Colonic mucosa (tissue), 4 donors: ENCODE data around the gene SYNDIG1. TPM values are rescaled to one million over a fixed set of nuclear protein-coding genes. Genes with fewer than 3 reads are reported as not detected.

Source experiments
- DNase-seq: peaks from one replicate; pipeline ENCODE4 v3.0.0-alpha.2; 2020
- H3K27ac ChIP-seq: fragments of 200-600 bp; one replicate; pipeline ENCODE4 v1.8.0; 2021
- H3K27me3 ChIP-seq: fragments of 200-600 bp; one replicate; pipeline ENCODE4 v1.8.0; 2021
- H3K36me3 ChIP-seq: fragments of 200-600 bp; one replicate; pipeline ENCODE4 v1.8.0; 2021
- H3K4me1 ChIP-seq: fragments of 200-600 bp; one replicate; pipeline ENCODE4 v1.8.0; 2021; ENCODE audit warnings: mild to moderate bottlenecking
- H3K4me3 ChIP-seq: fragments of 200-600 bp; one replicate; pipeline ENCODE4 v1.8.0; 2021
- H3K9ac ChIP-seq, 2 donors: one replicate each; pipeline ENCODE4 v1.7.0; 2013; ENCODE audit warnings: control low read depth in 2 of 2, low read depth in 2 of 2, low read length in 2 of 2
- H3K9me3 ChIP-seq: fragments of 200-600 bp; one replicate; pipeline ENCODE4 v1.8.0; 2021
- CTCF ChIP-seq: fragments of 200-600 bp; IDR thresholded peaks from one replicate; pipeline ENCODE4 v1.8.0; 2022; ENCODE audit warnings: antibody characterized with exemption, mild to moderate bottlenecking
- intact Hi-C: fragments of 100-400 bp; cut with DNase I; formaldehyde crosslinking; loops from one replicate; pipeline ENCODE4 v1.14.1; 2022
- total RNA-seq, 2 donors: library from RNA; stranded (reverse); fragmentation: NEBNext Ultra II Directional in 1 of 2; extraction: Animal tissue kit (Norgen Biotek cat#: 25700) in 1 of 2; gene quantifications; one replicate each; pipeline ENCODE4 v1.2.1, GENCODE V29; 2021
- donor health status: healthy.
- donor health status: DM: no; HTN: no; CAD: no.
- donor health status: DM: no; HTN: no; CAD: no.

SYNDIG1 gene
- total RNA-seq, 2 donors from 2014 or later = 0.10 to 0.19 TPM

- intact Hi-C loops = no loop called here
- no peaks in the 10 kb centered on the region for H3K9me3 ChIP-seq
- no peaks in the 10 kb centered on the region for H3K36me3 ChIP-seq
- no peak overlapping the region for H3K4me3 ChIP-seq
- H3K9ac ChIP-seq = no peak overlapping the region
- no peaks in the 10 kb centered on the region for H3K27me3 ChIP-seq
- H3K4me1 ChIP-seq = no peaks in the 10 kb centered on the region
- DNase-seq = no peak
- no peak for TF ChIP-seq CTCF
- H3K27ac ChIP-seq = no peak overlapping the region
These were observed 134.0 kb downstream of the SYNDIG1 start for GRCh38 chr20:24603454-24603853.

GRCh38 chr20:24604966-24605665, 135.7 kb downstream of the SYNDIG1 start:
- Histone ChIP-seq H3K27ac (no peak overlapping the region), H3K27me3 (no peaks in the 10 kb centered on the region), H3K4me3 (no peak overlapping the region), H3K36me3 (no peaks in the 10 kb centered on the region), H3K4me1 (no peaks in the 10 kb centered on the region), H3K9me3 (no peaks in the 10 kb centered on the region), H3K9ac (no peak overlapping the region)
- no peak for TF ChIP-seq CTCF
- DNase-seq = no peak
- intact Hi-C loops = no loop called here

GRCh38 chr20:24605937-24606455, 136.6 kb downstream of the SYNDIG1 start:
- no peaks in the 10 kb centered on the region for H3K4me1 ChIP-seq
- intact Hi-C loops = no loop called here
- no peak overlapping the region for H3K27ac ChIP-seq
- H3K27me3 ChIP-seq = no peaks in the 10 kb centered on the region
- no peaks in the 10 kb centered on the region for H3K9me3 ChIP-seq
- H3K9ac ChIP-seq = no peak overlapping the region
- no peak for DNase-seq
- no peak overlapping the region for H3K4me3 ChIP-seq
- no peak for TF ChIP-seq CTCF
- H3K36me3 ChIP-seq = no peaks in the 10 kb centered on the region

GRCh38 chr20:24607402-24607801, 138.0 kb downstream of the SYNDIG1 start:
- TF ChIP-seq CTCF = no peak
- intact Hi-C loops = no loop called here
- no peak overlapping the region for H3K4me3 ChIP-seq

GRCh38 chr20:24608926-24609667, 139.7 kb downstream of the SYNDIG1 start:
- DNase-seq = no peak
- no peak overlapping the region for H3K27ac ChIP-seq
- no peak for TF ChIP-seq CTCF
- no peaks in the 10 kb centered on the region for H3K36me3 ChIP-seq
- intact Hi-C loops = no loop called here
- H3K4me3 ChIP-seq = no peak overlapping the region
- H3K9me3 ChIP-seq = no peaks in the 10 kb centered on the region
- no peaks in the 10 kb centered on the region for H3K4me1 ChIP-seq
- H3K9ac ChIP-seq = no peak overlapping the region
- H3K27me3 ChIP-seq = no peaks in the 10 kb centered on the region

More at GRCh38 chr20:24607402-24607801, 138.0 kb downstream of the SYNDIG1 start:
- no peaks in the 10 kb centered on the region for H3K27me3 ChIP-seq
- no peaks in the 10 kb centered on the region for H3K36me3 ChIP-seq
- H3K9me3 ChIP-seq = no peaks in the 10 kb centered on the region
- no peak overlapping the region for H3K27ac ChIP-seq
- DNase-seq = no peak
- no peaks in the 10 kb centered on the region for H3K4me1 ChIP-seq
- no peak overlapping the region for H3K9ac ChIP-seq
